Panc1 (cell line): ENCODE data around the gene NFIB.

Experiments
- SIN3A ChIP-seq: IDR thresholded peaks from 2 replicates; pipeline ENCODE4 v1.6.1; 2012; ENCODE audit warnings: low read depth, mild to moderate bottlenecking, low read length, moderate library complexity, borderline replicate concordance; ENCODE audit not compliant: insufficient read depth
- TF ChIP-seq, protein P1 (sequence below): fragments of 450-650 bp; IDR thresholded peaks from 2 replicates; pipeline ENCODE4 v1.5.1; 2017; ENCODE audit warnings: mild to moderate bottlenecking

DNA sequence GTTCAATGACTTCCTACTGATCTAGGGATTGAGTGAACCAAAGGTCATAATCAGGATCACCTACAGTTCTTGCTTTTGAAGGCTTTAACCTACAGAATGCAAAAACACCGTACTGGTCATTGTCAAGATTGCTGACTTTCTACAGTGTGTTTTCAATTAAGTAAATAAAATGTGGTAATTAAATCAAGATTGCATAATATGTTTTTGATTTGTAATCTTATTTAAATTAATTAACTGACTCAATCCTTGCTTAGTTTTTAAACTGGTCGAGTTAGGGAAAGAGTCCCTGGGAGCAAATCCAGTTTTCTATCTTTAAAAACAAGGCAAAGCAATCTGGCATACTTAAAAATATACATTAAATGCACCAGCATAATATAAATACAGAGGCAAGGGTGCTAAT lies 125.9 kb downstream of the NFIB start:
- TF ChIP-seq, protein P1, sequence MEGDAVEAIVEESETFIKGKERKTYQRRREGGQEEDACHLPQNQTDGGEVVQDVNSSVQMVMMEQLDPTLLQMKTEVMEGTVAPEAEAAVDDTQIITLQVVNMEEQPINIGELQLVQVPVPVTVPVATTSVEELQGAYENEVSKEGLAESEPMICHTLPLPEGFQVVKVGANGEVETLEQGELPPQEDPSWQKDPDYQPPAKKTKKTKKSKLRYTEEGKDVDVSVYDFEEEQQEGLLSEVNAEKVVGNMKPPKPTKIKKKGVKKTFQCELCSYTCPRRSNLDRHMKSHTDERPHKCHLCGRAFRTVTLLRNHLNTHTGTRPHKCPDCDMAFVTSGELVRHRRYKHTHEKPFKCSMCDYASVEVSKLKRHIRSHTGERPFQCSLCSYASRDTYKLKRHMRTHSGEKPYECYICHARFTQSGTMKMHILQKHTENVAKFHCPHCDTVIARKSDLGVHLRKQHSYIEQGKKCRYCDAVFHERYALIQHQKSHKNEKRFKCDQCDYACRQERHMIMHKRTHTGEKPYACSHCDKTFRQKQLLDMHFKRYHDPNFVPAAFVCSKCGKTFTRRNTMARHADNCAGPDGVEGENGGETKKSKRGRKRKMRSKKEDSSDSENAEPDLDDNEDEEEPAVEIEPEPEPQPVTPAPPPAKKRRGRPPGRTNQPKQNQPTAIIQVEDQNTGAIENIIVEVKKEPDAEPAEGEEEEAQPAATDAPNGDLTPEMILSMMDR, result no peak
- TF ChIP-seq SIN3A, result no peak
